GM12878 (cell line): ENCODE results near the gene ADAM15. TPM values are rescaled to one million over a fixed set of nuclear protein-coding genes. Genes with fewer than 3 reads are reported as not detected.

Experiments
- ATAC-seq: fragments of 200-7000 bp; cut with Tn5 transposase; 3 replicates; pipeline ENCODE4 v1.9.1; 2020; ENCODE audit warnings: mild to moderate bottlenecking, moderate library complexity
- BruUV-seq: library from RNA; stranded (reverse); fragments of 400-500 nt; replicated peaks from 2 replicates; lab custom pipeline; 2021; lab: Mats Ljungman, UMichigan
- CTCF ChIA-PET: fragments of 300-600 bp; sonication (Branson Sonifier 250); formaldehyde crosslinking; extraction: SDS; loops from one replicate; lab custom pipeline; 2021; ENCODE audit warnings: inconsistent platforms; lab: Yijun Ruan, JAX
- POLR2A ChIA-PET: fragments of 350-600 bp; formaldehyde crosslinking; extraction: SDS; loops from one replicate; lab custom pipeline; 2021; ENCODE audit warnings: inconsistent platforms; lab: Charles Lee
- RAD21 ChIA-PET: fragments of 300-600 bp; sonication (Branson Sonifier 250); formaldehyde crosslinking; loops from one replicate; lab custom pipeline; 2023; ENCODE audit warnings: antibody characterized with exemption; ENCODE audit not compliant: unreplicated experiment; lab: Charles Lee
- SMC1A ChIA-PET: fragments of 300-600 bp; sonication (Branson Sonifier 250); formaldehyde crosslinking; loops from one replicate; lab custom pipeline; 2023; ENCODE audit not compliant: unreplicated experiment, uncharacterized antibody; lab: Charles Lee
- DNase-seq: peaks from one replicate; pipeline ENCODE4 v3.0.0-alpha.2; 2011; ENCODE audit warnings: low read depth, low spot score
- FAIRE-seq: peaks from 3 replicates; lab custom pipeline; 2011; peaks lifted over from hg19 to GRCh38; lab: Jason Lieb, UNC
- H2AFZ ChIP-seq: 2 replicates; pipeline ENCODE4 v1.6.0; 2011; ENCODE audit warnings: low read depth, low read length, control low read depth; ENCODE audit not compliant: control insufficient read depth
- H3K27ac ChIP-seq: 2 replicates; pipeline ENCODE4 v1.5.1; 2011; ENCODE audit warnings: control low read depth; ENCODE audit not compliant: control insufficient read depth, insufficient read depth
- H3K27me3 ChIP-seq, 2 experiments: replicated peaks in 1 of 2; 2 replicates each; pipeline versions ENCODE4 v1.6.0 to v1.6.1; 2011; ENCODE audit warnings: low read length in 1 of 2; ENCODE audit not compliant: control insufficient read depth in 2 of 2, insufficient read depth in 2 of 2
- H3K36me3 ChIP-seq, 2 experiments: 2 replicates each; pipeline ENCODE4 v1.5.1; 2011; ENCODE audit warnings: low read length in 1 of 2; ENCODE audit not compliant: control insufficient read depth in 2 of 2, insufficient read depth in 2 of 2
- H3K4me1 ChIP-seq: 2 replicates; pipeline ENCODE4 v1.6.1; 2011; ENCODE audit warnings: mild to moderate bottlenecking, low read length, moderate library complexity, mixed read lengths; ENCODE audit not compliant: control insufficient read depth, insufficient read depth
- H3K4me2 ChIP-seq: 2 replicates; pipeline ENCODE4 v1.6.0; 2011; ENCODE audit warnings: control low read depth; ENCODE audit not compliant: control insufficient read depth, insufficient read depth
- H3K4me3 ChIP-seq: fragments of 200-600 bp; sonication (generic); 2 replicates; pipeline ENCODE4 v1.5.1; 2016
- H3K79me2 ChIP-seq: 2 replicates; pipeline ENCODE4 v1.6.0; 2011; ENCODE audit warnings: low read length; ENCODE audit not compliant: control insufficient read depth, insufficient read depth
- H3K9ac ChIP-seq: 2 replicates; pipeline ENCODE4 v1.8.0; 2011; ENCODE audit warnings: low read length, control low read depth, mixed read lengths; ENCODE audit not compliant: control insufficient read depth, insufficient read depth
- H3K9me3 ChIP-seq: replicated peaks from 3 replicates; pipeline ENCODE4 v1.5.1; 2011; ENCODE audit warnings: mild to moderate bottlenecking, low read length; ENCODE audit not compliant: control insufficient read depth, insufficient read depth
- H4K20me1 ChIP-seq: 2 replicates; pipeline ENCODE4 v1.6.0; 2011; ENCODE audit not compliant: control insufficient read depth, insufficient read depth
- DPF2 ChIP-seq: fragments of 450-650 bp; IDR thresholded peaks from 2 replicates; pipeline ENCODE4 v1.6.1; 2017; ENCODE audit warnings: mild to moderate bottlenecking
- FOS ChIP-seq: IDR thresholded peaks from 3 replicates; pipeline ENCODE4 v1.6.1; 2011; ENCODE audit warnings: borderline replicate concordance; ENCODE audit not compliant: insufficient read length; ENCODE audit errors: extremely low read depth
- IKZF1 ChIP-seq: fragments of 450-650 bp; conservative IDR thresholded peaks from 2 replicates; pipeline ENCODE4 v1.6.1; 2017; ENCODE audit warnings: antibody characterized with exemption, mild to moderate bottlenecking
- MYC ChIP-seq: IDR thresholded peaks from 2 replicates; pipeline ENCODE4 v1.6.1; 2011; ENCODE audit warnings: mild to moderate bottlenecking, low read length, moderate library complexity, inconsistent platforms; ENCODE audit not compliant: insufficient read depth, insufficient replicate concordance, insufficient read length, severe bottlenecking
- NBN ChIP-seq: fragments of 450-650 bp; IDR thresholded peaks from 2 replicates; pipeline ENCODE4 v1.6.1; 2016
- YY1 ChIP-seq: IDR thresholded peaks from 2 replicates; pipeline ENCODE4 v1.6.1; 2011; ENCODE audit warnings: low read depth, mild to moderate bottlenecking, low read length
- ZBED1 ChIP-seq: IDR thresholded peaks from 2 replicates; pipeline ENCODE4 v1.6.1; 2016; ENCODE audit warnings: borderline replicate concordance
- WGBS: methylation state at CpG from one replicate; pipeline ENCODE4 v1.1.6; 2016; ENCODE audit warnings: low lambda C conversion rate; ENCODE audit not compliant: insufficient replicate concordance, insufficient coverage; ENCODE audit errors: missing lambda C conversion rate; 5-methylcytosine and 5-hydroxymethylcytosine counted together
- in situ Hi-C: fragments of 300-500 bp; cut with MboI; formaldehyde crosslinking; loops from 9 replicates; pipeline ENCODE4 v1.14.3; 2018; ENCODE audit warnings: mixed read lengths
- intact Hi-C: fragments of 100-400 bp; cut with micrococcal nuclease; formaldehyde crosslinking; loops from one replicate; pipeline ENCODE4 v1.14.2; 2022; ENCODE audit not compliant: unreplicated experiment
- polyA plus RNA-seq, 11 experiments: library from polyadenylated mRNA; depleted of rRNA in 4 of 11; unstranded in 6 of 11; stranded (reverse) in 5 of 11; fragments of >200 nt; fragmentation: Nextera tagmentation in 4 of 11; fragmentation: Illumina TruSeq in 1 of 11; extraction: Ambion mirVana in 4 of 11; extraction: Trizol in 1 of 11; gene quantifications; 1 replicate in 1 of 11; 2 replicates in 10 of 11; pipeline versions ENCODE4 v1.2.1 to v1.2.3, GENCODE V29; 2011 to 2016; ENCODE audit warnings: inconsistent platforms in 2 of 11, missing spikeins in 2 of 11, low read depth in 1 of 11
- total RNA-seq, 4 experiments: library from RNA; depleted of rRNA in 3 of 4; stranded (reverse); fragments of >200 nt in 3 of 4; fragmentation: Illumina TruSeq in 1 of 4; extraction: Trizol in 1 of 4; gene quantifications; 2 replicates each; pipeline versions ENCODE4 v1.2.1 to v1.2.3, GENCODE V29; 2013 to 2021
- TF ChIP-seq, protein P1 (sequence below): IDR thresholded peaks from 2 replicates; pipeline ENCODE4 v1.6.1; 2011; ENCODE audit warnings: low read depth, low read length, improper control_type of control experiment, borderline replicate concordance

ADAM15 gene
- total and polyA plus RNA-seq, 10 of the 15 experiments (the other 5 are each of a cell fraction or from before 2014, with no cell fraction given), result 0.29 to 38.8 (median 14.7) TPM

DNA sequence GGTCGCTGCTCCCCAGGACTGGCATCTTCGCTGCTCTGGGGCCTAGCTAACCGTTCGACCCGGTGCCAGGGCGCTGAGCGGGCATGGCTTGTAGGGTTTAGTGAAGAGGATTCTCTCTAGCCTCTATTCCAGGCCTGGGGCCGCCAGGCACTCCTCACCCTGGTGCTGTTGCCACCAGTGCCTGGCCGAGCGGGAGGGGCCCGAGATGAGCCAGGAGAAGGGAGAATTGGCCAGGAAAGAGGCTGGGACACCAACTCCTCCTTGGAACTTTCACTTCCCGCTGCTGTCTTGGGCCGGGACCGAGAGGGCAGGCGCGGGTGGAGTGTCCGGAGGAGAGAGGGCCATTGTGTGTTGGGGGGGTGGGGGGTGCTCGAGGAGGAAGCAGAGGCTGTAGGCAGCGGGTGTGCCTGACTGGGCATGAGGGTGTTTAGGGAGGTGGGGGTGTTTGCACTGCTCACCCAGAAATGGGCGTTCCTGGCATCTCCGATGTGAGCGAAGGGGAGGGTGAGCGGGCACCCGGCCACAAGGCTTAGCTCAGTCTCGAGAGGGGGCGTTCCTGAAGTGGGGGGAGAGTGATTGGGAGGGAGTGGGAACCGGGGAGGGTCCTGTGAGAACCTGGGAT is 772 bp downstream of the ADAM15 start:
- Histone ChIP-seq H3K4me3 (peak overlapping the region; percentile 91), H3K27me3 (no peaks in the 10 kb centered on the region), H2AFZ (peak overlapping the region; percentile 70), H3K79me2 (no peaks in the 10 kb centered on the region; the same call in 1 of the 2 replicates), H3K9me3 (no peaks in the 10 kb centered on the region), H3K4me1 (peaks cover 13% of the 10 kb centered on the region), H4K20me1 (no peaks in the 10 kb centered on the region), H3K27ac (no peak overlapping the region), H3K4me2 (peak overlapping the region; percentile 96), H3K9ac (peak overlapping the region; percentile 65), H3K36me3 (no peaks in the 10 kb centered on the region)
- DNase-seq (no peak), ATAC-seq (peak; percentile 56), FAIRE-seq (no peak)
- in situ Hi-C loops (no loop called here), intact Hi-C loops (no loop called here)
- CTCF ChIA-PET, result interaction anchor here (0.9 to 3.7 kb wide), 11 partner anchors 9 to 492 kb away, joined by 3 to 27 read pairs (median 6); partner anchors contain the start of gene KRTCAP2
- RAD21 ChIA-PET, result interaction anchor here (0.5 to 2.7 kb wide), 9 partner anchors 8 to 571 kb away, joined by 3 to 16 read pairs (median 5); partner anchors contain the start of gene PBXIP1
- 2% methylated on average over 26 of the region's 27 CpGs for WGBS
- no TSS peak for BruUV-seq
- TF ChIP-seq NBN, result no peak
- TF ChIP-seq MYC, result no peak
- TF ChIP-seq, protein P1, sequence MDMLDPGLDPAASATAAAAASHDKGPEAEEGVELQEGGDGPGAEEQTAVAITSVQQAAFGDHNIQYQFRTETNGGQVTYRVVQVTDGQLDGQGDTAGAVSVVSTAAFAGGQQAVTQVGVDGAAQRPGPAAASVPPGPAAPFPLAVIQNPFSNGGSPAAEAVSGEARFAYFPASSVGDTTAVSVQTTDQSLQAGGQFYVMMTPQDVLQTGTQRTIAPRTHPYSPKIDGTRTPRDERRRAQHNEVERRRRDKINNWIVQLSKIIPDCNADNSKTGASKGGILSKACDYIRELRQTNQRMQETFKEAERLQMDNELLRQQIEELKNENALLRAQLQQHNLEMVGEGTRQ, result no peak
- TF ChIP-seq IKZF1, result 0 out of 2 replicates have a peak, but pooled peaks have one; percentile 28
- no peak for TF ChIP-seq FOS
- TF ChIP-seq DPF2, result 0 out of 2 replicates have a peak, but pooled peaks have one; percentile 14
- no peak for TF ChIP-seq ZBED1
- TF ChIP-seq YY1, result no peak
- SMC1A ChIA-PET, result interaction anchor here (1.5 to 2.4 kb wide), 2 partner anchors 10 to 33 kb away, joined by 3 to 12 read pairs; no protein-coding TSS in a partner anchor
- POLR2A ChIA-PET, result interaction anchor here (1.1 to 1.7 kb wide), 4 partner anchors 35 to 182 kb away, joined by 3 to 8 read pairs (median 6); partner anchors contain the start of gene KCNN3
